ENCODE measurements around the gene MARCHF3.
"Not testable (repeated sequence)": the region's sequence is repeated elsewhere in the genome, so short reads cannot be mapped to it uniquely, and the experiment has no call there.

The MARCHF3 gene

GRCh38 chr5:126967808-126968466 lies 62.4 kb downstream of the MARCHF3 start:
- Mint-ChIP-seq H3K4me1 (peaks cover 26% of the 10 kb centered on the region), H3K9me3 (no peaks in the 10 kb centered on the region), H3K4me3 (no peak overlapping the region), H3K36me3 (peaks cover 2% of the 10 kb centered on the region), H3K27me3 (no peaks in the 10 kb centered on the region), H3K27ac (no peak overlapping the region)

- no peaks in the 10 kb centered on the region for H3K27me3 Mint-ChIP-seq
- H3K9me3 Mint-ChIP-seq, result no peaks in the 10 kb centered on the region
- H3K27ac Mint-ChIP-seq, result no peak overlapping the region
- no peak overlapping the region for H3K4me3 Mint-ChIP-seq
- H3K36me3 Mint-ChIP-seq, result peaks cover 1% of the 10 kb centered on the region
- H3K4me1 Mint-ChIP-seq, result peaks cover 3% of the 10 kb centered on the region
These were observed 64.9 kb downstream of the MARCHF3 start for GRCh38 chr5:126965487-126965886.

- H3K27ac Mint-ChIP-seq, result no peak overlapping the region
- peaks cover 3% of the 10 kb centered on the region for H3K4me1 Mint-ChIP-seq
- no peaks in the 10 kb centered on the region for H3K36me3 Mint-ChIP-seq
- H3K9me3 Mint-ChIP-seq, result no peaks in the 10 kb centered on the region
- H3K4me3 Mint-ChIP-seq, result no peak overlapping the region
- H3K27me3 Mint-ChIP-seq, result no peaks in the 10 kb centered on the region
These were observed 65.3 kb downstream of the MARCHF3 start for GRCh38 chr5:126965061-126965475.

GRCh38 chr5:126963822-126964375 lies 66.5 kb downstream of the MARCHF3 start:
- Mint-ChIP-seq H3K36me3 (no peaks in the 10 kb centered on the region), H3K27ac (no peak overlapping the region), H3K4me1 (peaks cover 3% of the 10 kb centered on the region), H3K9me3 (no peaks in the 10 kb centered on the region), H3K27me3 (no peaks in the 10 kb centered on the region), H3K4me3 (no peak overlapping the region)

GRCh38 chr5:126961702-126962101 lies 68.7 kb downstream of the MARCHF3 start:
- H3K9me3 Mint-ChIP-seq, result no peaks in the 10 kb centered on the region

GRCh38 chr5:126961128-126961527 lies 69.2 kb downstream of the MARCHF3 start:
- Mint-ChIP-seq H3K4me1 (peaks cover 3% of the 10 kb centered on the region), H3K4me3 (no peak overlapping the region), H3K36me3 (no peaks in the 10 kb centered on the region), H3K27me3 (no peaks in the 10 kb centered on the region), H3K9me3 (no peaks in the 10 kb centered on the region), H3K27ac (no peak overlapping the region)

More at GRCh38 chr5:126961702-126962101, 68.7 kb downstream of the MARCHF3 start:
- Mint-ChIP-seq H3K4me3 (no peak overlapping the region), H3K4me1 (peaks cover 3% of the 10 kb centered on the region), H3K27me3 (no peaks in the 10 kb centered on the region), H3K36me3 (no peaks in the 10 kb centered on the region), H3K27ac (no peak overlapping the region)

GRCh38 chr5:126959188-126959587 lies 71.2 kb downstream of the MARCHF3 start:
- Mint-ChIP-seq H3K36me3 (no peaks in the 10 kb centered on the region), H3K9me3 (no peaks in the 10 kb centered on the region), H3K4me3 (no peak overlapping the region), H3K27me3 (no peaks in the 10 kb centered on the region), H3K4me1 (no peaks in the 10 kb centered on the region), H3K27ac (no peak overlapping the region)

- H3K9me3 Mint-ChIP-seq, result no peaks in the 10 kb centered on the region
- H3K4me3 Mint-ChIP-seq, result no peak overlapping the region
- H3K4me1 Mint-ChIP-seq, result no peaks in the 10 kb centered on the region
- H3K36me3 Mint-ChIP-seq, result no peaks in the 10 kb centered on the region
- no peaks in the 10 kb centered on the region for H3K27me3 Mint-ChIP-seq
- H3K27ac Mint-ChIP-seq, result no peak overlapping the region
These were observed 73.4 kb downstream of the MARCHF3 start for GRCh38 chr5:126956991-126957390.

GRCh38 chr5:126954981-126955380 lies 75.4 kb downstream of the MARCHF3 start:
- Mint-ChIP-seq H3K9me3 (no peaks in the 10 kb centered on the region), H3K36me3 (no peaks in the 10 kb centered on the region), H3K4me1 (no peaks in the 10 kb centered on the region), H3K27me3 (no peaks in the 10 kb centered on the region), H3K27ac (no peak overlapping the region), H3K4me3 (no peak overlapping the region)

GRCh38 chr5:126953640-126954039 lies 76.7 kb downstream of the MARCHF3 start:
- Mint-ChIP-seq H3K4me1 (no peaks in the 10 kb centered on the region), H3K9me3 (no peaks in the 10 kb centered on the region), H3K27ac (no peak overlapping the region), H3K36me3 (no peaks in the 10 kb centered on the region), H3K4me3 (no peak overlapping the region), H3K27me3 (no peaks in the 10 kb centered on the region)

GRCh38 chr5:126949475-126949874 lies 80.9 kb downstream of the MARCHF3 start:
- Mint-ChIP-seq H3K4me1 (peaks cover 7% of the 10 kb centered on the region), H3K4me3 (no peak overlapping the region), H3K27ac (no peak overlapping the region), H3K36me3 (peaks cover 3% of the 10 kb centered on the region), H3K9me3 (no peaks in the 10 kb centered on the region), H3K27me3 (no peaks in the 10 kb centered on the region)

GRCh38 chr5:126948453-126948852 lies 81.9 kb downstream of the MARCHF3 start:
- peaks cover 7% of the 10 kb centered on the region for H3K4me1 Mint-ChIP-seq
- H3K9me3 Mint-ChIP-seq, result no peaks in the 10 kb centered on the region
- H3K27ac Mint-ChIP-seq, result no peak overlapping the region
- H3K36me3 Mint-ChIP-seq, result peaks cover 3% of the 10 kb centered on the region
- no peak overlapping the region for H3K4me3 Mint-ChIP-seq
- H3K27me3 Mint-ChIP-seq, result no peaks in the 10 kb centered on the region

- peaks cover 3% of the 10 kb centered on the region for H3K36me3 Mint-ChIP-seq
- H3K9me3 Mint-ChIP-seq, result no peaks in the 10 kb centered on the region
- H3K4me1 Mint-ChIP-seq, result peaks cover 7% of the 10 kb centered on the region
- H3K27ac Mint-ChIP-seq, result no peak overlapping the region
- H3K4me3 Mint-ChIP-seq, result no peak overlapping the region
- H3K27me3 Mint-ChIP-seq, result no peaks in the 10 kb centered on the region
These were observed 82.4 kb downstream of the MARCHF3 start for GRCh38 chr5:126948011-126948355.

- Mint-ChIP-seq H3K4me3 (no peak overlapping the region), H3K36me3 (peaks cover 3% of the 10 kb centered on the region), H3K4me1 (peaks cover 7% of the 10 kb centered on the region), H3K9me3 (no peaks in the 10 kb centered on the region), H3K27ac (no peak overlapping the region), H3K27me3 (no peaks in the 10 kb centered on the region)
These were observed 83.0 kb downstream of the MARCHF3 start for GRCh38 chr5:126947146-126948010.

- not testable (repeated sequence) for H3K27ac Mint-ChIP-seq, H3K9me3 Mint-ChIP-seq, H3K4me1 Mint-ChIP-seq
These were observed 87.5 kb downstream of the MARCHF3 start for GRCh38 chr5:126942908-126943307.

GRCh38 chr5:126941403-126941802 lies 89.0 kb downstream of the MARCHF3 start:
- H3K27ac Mint-ChIP-seq, result no peak overlapping the region
- peaks cover 9% of the 10 kb centered on the region for H3K4me1 Mint-ChIP-seq

More at GRCh38 chr5:126942908-126943307, 87.5 kb downstream of the MARCHF3 start:
- not testable (repeated sequence) for H3K27me3 Mint-ChIP-seq, H3K36me3 Mint-ChIP-seq, H3K4me3 Mint-ChIP-seq

More at GRCh38 chr5:126941403-126941802, 89.0 kb downstream of the MARCHF3 start:
- Mint-ChIP-seq H3K36me3 (peaks cover 3% of the 10 kb centered on the region), H3K9me3 (no peaks in the 10 kb centered on the region), H3K4me3 (no peak overlapping the region), H3K27me3 (no peaks in the 10 kb centered on the region)

Measured in activated naive CD4-positive, alpha-beta T cell treated with anti-CD3 and anti-CD28 coated beads, Interleukin-2, amount 50 U/mL, for 24 hours (primary cell).